ENCODE results near the gene POLD2.

DNA sequence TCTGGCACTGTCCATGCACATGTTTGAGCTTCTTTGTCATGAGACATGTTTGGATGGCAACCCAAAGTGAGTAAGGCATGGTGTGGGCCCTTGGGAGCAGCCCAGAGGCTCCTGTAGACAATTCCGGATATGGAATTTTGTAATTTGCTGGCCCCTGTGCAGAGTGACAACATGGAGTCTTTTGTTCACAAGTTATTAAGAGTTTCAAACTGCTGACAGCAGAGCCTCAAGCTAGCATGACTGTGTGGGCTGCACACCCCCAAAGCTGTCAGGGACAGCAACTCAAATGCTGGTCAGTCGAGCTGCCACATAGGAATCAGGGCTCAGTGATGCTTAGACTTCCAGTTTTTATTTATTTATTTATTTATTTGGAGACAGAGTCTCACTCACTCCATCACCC is 24.8 kb upstream of the POLD2 start:
- TF ChIP-seq, protein P1, sequence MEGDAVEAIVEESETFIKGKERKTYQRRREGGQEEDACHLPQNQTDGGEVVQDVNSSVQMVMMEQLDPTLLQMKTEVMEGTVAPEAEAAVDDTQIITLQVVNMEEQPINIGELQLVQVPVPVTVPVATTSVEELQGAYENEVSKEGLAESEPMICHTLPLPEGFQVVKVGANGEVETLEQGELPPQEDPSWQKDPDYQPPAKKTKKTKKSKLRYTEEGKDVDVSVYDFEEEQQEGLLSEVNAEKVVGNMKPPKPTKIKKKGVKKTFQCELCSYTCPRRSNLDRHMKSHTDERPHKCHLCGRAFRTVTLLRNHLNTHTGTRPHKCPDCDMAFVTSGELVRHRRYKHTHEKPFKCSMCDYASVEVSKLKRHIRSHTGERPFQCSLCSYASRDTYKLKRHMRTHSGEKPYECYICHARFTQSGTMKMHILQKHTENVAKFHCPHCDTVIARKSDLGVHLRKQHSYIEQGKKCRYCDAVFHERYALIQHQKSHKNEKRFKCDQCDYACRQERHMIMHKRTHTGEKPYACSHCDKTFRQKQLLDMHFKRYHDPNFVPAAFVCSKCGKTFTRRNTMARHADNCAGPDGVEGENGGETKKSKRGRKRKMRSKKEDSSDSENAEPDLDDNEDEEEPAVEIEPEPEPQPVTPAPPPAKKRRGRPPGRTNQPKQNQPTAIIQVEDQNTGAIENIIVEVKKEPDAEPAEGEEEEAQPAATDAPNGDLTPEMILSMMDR (IDR thresholded peaks at IDR 0.05; ENCODE audit: insufficient read depth, low read length, poor library complexity, severe bottlenecking) = no peak
- TF ChIP-seq EZH2phosphoT487 (conservative IDR thresholded peaks at IDR 0.05; ENCODE audit: low read length) = no peak

Data from SU-DHL-6 (cell line).